HG02973 (cell line): ENCODE results near the gene MMP15.
"Not testable (repeated sequence)": the region's sequence is repeated elsewhere in the genome, so short reads cannot be mapped to it uniquely, and the experiment has no call there.

Source experiments
- ATAC-seq: cut with Tn5 transposase; IDR thresholded peaks from one replicate; pipeline ENCODE4 v1.9.1; 2021; ENCODE audit warnings: moderate library complexity; ENCODE audit not compliant: unreplicated experiment

Gene MMP15

DNA sequence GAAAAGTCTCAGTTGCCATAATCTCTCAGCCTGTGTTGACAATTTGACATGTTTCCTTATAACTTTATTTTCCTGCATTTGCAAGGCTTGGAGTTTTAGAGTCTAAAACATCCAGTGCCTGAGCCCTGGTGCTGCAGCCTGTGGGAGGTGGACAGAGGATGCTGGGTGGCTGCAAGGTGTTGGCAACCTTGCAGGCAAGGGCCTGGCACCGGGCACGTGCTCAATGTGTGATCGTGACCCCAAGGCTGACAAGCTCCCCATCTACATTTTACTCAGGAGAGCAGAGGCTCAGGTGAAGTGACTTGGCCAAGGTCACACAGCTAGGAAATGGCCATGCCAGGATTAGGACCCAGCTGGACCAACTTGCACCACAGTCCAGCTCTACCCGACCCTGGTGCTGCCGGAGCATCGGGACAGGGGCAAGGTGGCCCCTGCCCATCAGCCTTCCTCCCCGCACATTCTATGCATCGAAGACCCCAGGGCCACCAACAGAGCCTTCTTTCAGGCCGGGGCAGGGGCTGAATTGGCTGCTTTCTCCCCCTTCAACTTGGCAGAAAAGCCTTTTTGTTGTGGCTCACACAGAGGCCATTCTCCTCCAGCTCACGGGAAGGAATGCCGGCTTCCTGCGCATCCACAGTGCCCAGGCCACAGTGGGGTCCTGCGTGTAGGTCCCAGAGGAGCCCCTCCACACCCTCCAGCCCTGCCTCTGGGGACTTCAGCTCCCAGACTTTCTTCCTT is 23.1 kb downstream of the MMP15 start:
- ATAC-seq: no peak

DNA sequence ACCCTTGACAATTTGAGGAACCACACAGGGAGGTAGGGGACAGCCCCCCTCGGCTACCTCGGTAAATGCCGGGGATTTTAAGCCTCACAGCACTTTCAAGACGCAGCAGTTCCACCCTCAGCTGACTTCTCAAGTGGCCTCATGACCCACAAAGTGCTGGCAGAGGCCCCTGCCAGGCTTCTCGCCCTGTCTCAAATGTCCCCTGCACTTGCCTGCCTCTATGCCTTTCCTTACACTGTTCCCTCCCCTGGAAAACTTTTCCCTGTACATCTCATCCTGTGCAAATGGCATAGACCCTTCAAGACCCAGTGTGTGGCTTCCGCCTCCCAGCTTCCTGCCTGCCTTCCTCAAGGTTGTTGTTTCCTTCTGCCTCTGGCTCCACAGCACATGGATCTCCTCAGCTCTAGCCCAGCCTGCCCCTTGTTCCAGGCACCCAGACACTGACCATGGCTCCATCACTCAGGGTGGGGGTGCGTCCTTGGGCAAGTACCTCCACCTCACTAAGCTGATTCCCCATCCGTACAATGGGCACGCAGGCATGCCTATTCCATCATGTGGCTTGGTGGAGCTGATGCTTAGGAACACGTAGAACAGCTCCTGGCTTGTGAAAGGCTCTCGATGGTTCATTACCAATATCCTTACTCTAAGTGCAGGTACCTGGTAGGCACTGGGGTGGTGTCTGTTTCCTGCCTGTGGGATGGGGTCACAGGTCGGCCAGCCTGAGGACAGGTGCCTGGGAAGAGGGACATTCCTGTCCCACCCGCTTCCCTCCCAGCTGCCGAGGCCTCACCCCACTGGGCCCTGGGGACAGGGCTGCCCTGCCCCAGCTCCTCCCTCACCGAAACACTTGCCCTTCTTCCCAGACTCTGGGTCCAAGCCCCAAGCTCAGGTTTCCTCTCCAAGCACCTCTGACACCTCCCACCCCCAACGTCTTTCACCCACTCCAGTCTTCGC is 24.0 kb downstream of the MMP15 start:
- ATAC-seq: no peak

- no peak for ATAC-seq
These were observed 25.7 kb downstream of the MMP15 start for GRCh38 chr16:58051296-58051695.

DNA sequence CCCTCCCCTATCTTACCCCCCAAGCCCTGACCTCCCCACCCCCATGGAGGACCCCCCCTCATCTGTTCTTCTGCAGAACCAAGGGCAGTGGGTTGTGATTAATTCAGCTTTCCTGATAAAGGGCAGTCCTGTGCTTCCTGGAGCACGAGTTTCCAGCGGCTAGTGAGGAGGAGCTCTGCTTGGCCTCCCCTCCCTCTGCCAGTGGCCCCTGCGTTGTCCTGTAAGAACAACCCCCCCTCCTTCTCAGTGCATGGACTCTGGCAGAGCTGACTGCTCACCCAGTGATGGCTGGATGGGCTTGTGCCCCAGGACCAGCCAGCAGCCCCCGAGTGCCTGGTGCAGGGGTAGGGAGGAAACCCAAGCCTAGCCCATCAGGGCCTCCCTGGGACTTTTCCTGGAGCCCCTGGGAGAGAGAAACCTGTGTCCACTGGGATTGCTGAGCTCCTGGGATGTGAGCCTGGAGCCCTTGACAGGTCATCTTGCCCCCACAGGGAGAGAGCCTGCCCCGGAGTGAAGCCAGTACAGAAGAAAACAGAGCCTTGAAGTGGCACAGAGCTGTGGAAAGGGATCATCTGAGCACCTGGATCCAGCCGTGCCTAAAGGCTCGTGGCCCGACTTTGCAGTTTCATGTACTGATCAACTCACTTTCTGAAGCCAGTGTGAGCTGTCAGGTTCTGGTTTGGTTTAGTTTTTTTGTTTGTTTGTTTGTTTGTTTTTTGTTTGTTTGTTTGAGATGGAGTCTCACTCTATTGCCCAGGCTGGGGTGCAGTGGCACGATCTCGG is 26.5 kb downstream of the MMP15 start:
- no peak for ATAC-seq

DNA sequence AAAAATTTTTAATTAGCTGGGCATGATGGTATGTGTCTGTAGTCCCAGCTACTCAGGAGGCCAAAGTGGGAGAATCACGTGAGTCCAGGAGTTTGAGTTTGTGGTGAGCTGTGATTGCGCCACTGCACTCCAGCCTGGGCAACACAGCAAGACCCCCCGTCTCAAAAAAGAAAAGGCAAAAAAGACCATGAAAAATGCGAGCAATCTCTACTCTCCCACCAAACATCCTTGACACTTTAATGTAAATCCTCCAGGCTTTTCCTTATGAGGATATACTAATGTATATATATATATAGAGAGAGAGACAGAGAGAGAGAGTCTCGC is 28.1 kb downstream of the MMP15 start:
- no peak for ATAC-seq

- ATAC-seq: no peak
These were observed 28.7 kb downstream of the MMP15 start for GRCh38 chr16:58054289-58054688.

DNA sequence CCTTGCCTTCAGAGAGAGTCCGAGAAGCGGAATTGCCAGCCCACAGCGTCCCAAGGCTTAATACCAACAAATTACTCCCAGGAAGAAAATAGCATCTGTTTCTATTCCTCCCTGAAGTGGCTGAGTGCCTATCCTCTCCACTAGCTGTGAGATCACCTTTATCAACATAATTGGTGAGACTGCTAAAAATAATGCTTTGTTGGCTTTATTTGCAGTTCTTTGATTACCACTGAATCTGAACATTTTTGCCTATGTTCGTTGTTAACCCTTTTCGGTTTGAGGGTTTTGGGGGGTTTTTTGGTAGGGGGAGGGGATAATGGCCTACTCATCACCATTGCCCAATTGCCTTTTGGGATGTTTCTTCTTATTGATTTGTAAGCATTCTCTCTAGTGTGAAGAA is 31.0 kb downstream of the MMP15 start:
- no peak for ATAC-seq

DNA sequence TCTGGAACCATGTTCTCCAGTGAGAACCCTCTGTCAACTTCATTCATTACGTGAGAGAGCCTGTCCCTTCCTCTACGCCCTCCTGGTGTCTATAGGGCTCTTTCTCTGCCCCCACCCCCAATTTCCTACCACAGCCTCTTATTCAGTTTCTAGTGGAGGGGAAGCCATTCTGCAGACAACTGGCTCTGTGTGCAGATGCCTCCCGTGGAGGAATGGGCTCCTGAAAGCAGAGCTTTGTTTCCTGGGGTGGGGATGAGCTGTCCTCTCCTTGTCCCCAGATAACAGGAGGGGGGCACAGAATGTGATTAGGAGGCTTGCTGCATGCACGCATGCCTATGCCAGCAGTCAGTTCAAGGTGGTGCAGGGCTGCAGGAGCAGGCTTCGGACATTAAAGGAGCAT is 31.6 kb downstream of the MMP15 start:
- no peak for ATAC-seq

GRCh38 chr16:58057784-58058183 is 32.2 kb downstream of the MMP15 start:
- ATAC-seq: no peak

DNA sequence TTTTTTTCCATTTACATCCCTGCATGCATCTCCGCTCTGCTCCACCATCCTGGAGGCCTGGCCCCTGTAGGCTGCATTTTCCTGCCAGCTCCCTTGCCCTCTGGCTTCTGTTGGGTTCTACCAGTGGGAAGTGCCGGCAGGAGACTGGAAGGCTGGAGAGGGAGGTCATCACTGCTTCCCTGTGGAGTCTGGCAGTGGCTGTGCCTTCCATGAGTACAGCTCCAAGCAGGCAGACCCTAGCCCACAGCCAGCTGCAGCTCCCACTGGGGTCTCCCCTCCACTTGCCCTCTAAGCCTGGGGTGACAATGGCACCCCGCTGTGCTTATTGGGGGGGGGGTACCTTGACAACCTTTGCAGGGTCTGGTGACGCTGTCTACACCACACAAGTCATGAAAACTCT is 37.3 kb downstream of the MMP15 start:
- ATAC-seq: no peak

DNA sequence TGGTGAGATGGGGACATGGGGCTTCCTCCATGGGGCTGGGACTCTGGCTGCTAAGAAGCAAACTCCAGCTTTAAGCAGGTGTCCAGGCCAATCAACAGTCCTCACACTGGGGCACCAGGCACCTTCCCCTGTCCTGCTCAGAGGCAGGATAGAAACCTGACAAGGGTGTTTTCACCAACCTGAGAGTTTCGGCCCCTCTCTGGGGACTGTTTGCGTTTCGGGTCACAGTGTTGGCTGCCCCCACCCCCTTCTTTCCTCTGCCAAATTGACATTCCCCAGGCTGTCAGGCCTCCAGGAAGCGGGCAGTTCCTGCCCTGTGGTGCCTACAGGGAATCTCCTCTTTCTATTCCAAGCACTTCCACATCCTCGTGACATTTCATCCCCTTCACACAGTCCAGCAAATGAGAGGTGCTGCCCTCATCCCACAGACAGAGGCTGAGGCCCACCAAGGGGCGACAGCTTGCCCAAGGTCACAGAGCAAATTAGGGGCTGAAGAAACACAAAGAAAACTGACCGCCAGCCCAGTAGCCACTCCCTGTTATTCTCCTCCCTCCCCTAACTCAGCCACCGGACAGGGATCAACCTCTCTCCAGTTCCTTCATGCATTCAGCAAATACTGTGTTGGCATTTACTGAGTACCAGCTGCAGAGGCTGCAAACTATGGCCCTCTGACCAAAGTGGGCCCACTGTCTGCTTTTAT is 38.0 kb downstream of the MMP15 start:
- no peak for ATAC-seq

DNA sequence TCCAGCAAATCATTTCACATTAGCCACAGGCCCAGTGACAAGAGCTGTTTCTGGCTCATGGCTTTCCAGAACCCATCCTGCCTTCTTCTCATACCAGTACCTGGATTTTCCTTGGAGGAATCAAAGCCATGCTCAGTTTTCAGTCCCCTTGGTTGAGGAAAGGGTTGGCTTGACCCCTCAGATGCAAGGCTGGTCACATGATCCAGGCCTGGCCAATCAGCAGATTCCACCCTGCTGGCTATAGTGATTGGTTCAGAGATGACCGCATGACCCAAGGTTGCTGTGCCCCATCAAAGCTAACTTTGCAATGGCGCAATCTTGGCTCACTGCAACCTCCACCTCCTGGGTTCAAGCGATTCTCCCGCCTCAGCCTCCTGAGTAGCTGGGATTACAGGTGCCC is 45.0 kb downstream of the MMP15 start:
- no peak for ATAC-seq

GRCh38 chr16:58072134-58072533 is 46.6 kb downstream of the MMP15 start:
- not testable (repeated sequence) for ATAC-seq

DNA sequence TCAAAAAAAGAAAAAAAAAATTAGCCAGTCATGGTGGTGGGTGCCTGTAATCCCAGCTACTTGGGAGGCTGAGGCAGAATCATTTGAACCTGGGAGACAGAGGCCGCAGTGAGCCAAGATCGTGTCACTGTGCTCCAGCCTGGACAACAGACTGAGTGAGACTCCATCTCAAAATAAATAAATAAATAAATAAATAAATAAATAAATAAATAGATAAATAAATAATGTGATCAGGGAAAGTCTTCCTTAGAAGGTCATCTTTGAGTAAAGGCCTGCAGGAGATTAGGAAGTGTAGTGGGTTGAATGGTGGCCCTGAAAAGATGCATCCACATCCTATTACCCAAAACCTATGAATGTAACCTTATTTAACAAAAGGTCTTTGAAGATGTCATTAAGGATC is 47.5 kb downstream of the MMP15 start:
- ATAC-seq: not testable (repeated sequence)

DNA sequence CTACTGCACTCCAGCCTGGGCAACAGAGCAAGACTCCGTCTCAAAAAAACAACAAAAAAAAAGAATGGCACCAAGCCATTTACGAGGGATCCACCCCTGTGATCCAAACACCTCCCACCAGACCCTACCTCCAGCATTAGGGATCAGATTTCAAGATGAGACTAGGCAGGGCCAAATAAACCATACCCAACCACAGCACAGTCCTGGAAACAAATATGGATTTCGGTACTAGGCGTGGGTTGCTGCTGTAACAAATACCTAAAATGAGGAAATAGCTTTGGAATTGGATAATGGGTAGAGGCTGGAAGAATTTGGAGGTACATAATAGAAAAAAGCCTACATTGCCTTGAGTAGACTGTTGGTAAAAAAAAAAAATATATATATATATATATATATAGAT is 49.1 kb downstream of the MMP15 start:
- ATAC-seq: no peak

GRCh38 chr16:58076514-58076913 is 51.0 kb downstream of the MMP15 start:
- ATAC-seq: no peak

DNA sequence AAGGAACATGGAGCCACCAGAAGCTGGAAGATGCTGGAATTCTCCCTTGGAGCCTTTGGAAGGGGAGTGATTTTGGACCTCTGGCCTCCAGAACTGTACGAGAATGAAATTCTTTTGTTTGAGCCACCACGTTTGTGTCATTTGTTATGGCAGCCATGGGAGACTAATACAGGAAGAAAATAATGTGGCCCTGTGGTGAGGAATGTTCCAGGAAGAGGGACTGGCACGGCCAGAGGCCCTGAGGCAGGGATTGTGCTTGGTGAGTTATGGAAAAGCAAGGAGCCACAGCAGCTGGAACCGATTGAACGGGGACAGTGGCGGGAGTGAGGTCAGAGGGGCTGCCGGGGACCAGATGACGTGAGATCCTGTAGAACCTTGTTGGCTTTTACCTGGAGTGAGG is 52.2 kb downstream of the MMP15 start:
- ATAC-seq: no peak

DNA sequence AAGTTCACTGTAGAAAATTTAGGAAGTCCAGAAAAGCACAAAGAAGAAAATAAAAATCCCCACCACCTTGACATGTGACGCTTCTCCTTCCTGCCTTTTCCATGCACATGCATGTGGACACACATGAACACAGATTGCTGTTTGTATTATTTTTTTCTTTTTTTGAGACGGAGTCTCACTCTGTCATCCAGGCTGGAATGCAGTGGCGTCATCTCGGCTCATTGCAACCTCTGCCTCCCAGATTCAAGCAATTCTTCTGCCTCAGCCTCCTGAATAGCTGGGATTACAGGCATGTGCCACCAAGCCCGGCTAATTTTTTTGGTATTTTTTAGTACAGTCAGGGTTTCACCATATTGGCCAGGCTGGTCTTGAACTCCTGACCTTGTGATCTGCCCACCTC is 55.1 kb downstream of the MMP15 start:
- not testable (repeated sequence) for ATAC-seq

- no peak for ATAC-seq
These were observed 56.8 kb downstream of the MMP15 start for GRCh38 chr16:58082381-58082780.

- no peak for ATAC-seq
These were observed 59.1 kb downstream of the MMP15 start for GRCh38 chr16:58084635-58085034.

GRCh38 chr16:58085171-58085570 is 59.6 kb downstream of the MMP15 start:
- no peak for ATAC-seq
